NCI-H1092 treated with DMSO at 0.1 percent for 48 hours (cell line): ENCODE data around the gene EIF4E1B.

ENCODE experiments used
- DNase-seq: peaks from one replicate; lab custom pipeline; 2025; lab: John Stamatoyannopoulos, UW

Gene EIF4E1B

GRCh38 chr5:176647030-176647842 is 16.8 kb downstream of the EIF4E1B start, which contains the start of gene TSPAN17:
Gene TSPAN17 (plus strand): TSS chr5:176647484. CDS start chr5:176647616, 132 bp downstream.
- DNase-seq = peak; percentile 90

- peak; percentile 10 for DNase-seq
Measured at GRCh38 chr5:176647843-176648473, 17.5 kb downstream of the EIF4E1B start.

GRCh38 chr5:176648474-176649194 is 18.2 kb downstream of the EIF4E1B start:
- no peak for DNase-seq

GRCh38 chr5:176650354-176650884 is 19.9 kb downstream of the EIF4E1B start:
- no peak for DNase-seq

GRCh38 chr5:176651472-176651980 is 21.1 kb downstream of the EIF4E1B start:
- DNase-seq = no peak

GRCh38 chr5:176652136-176652535 is 21.7 kb downstream of the EIF4E1B start:
- DNase-seq = peak; percentile 54

- DNase-seq = no peak
Measured at GRCh38 chr5:176653401-176654385, 23.2 kb downstream of the EIF4E1B start.

- DNase-seq = no peak
Measured at GRCh38 chr5:176654856-176655255, 24.4 kb downstream of the EIF4E1B start.

- no peak for DNase-seq
Measured at GRCh38 chr5:176656467-176656990, 26.1 kb downstream of the EIF4E1B start.

GRCh38 chr5:176658007-176658599 is 27.6 kb downstream of the EIF4E1B start:
- peak; percentile 20 for DNase-seq

- DNase-seq = no peak
Measured at GRCh38 chr5:176658817-176659511, 28.5 kb downstream of the EIF4E1B start.

- no peak for DNase-seq
Measured at GRCh38 chr5:176659512-176659839, 29.0 kb downstream of the EIF4E1B start.

- no peak for DNase-seq
Measured at GRCh38 chr5:176659860-176660461, 29.5 kb downstream of the EIF4E1B start.

GRCh38 chr5:176660530-176660859 is 30.0 kb downstream of the EIF4E1B start:
- no peak for DNase-seq

- DNase-seq = peak; percentile 69
Measured at GRCh38 chr5:176660860-176661641, 30.6 kb downstream of the EIF4E1B start.

- DNase-seq = no peak
Measured at GRCh38 chr5:176661676-176662075, 31.2 kb downstream of the EIF4E1B start.

GRCh38 chr5:176662371-176663333 is 32.2 kb downstream of the EIF4E1B start:
- no peak for DNase-seq

- DNase-seq = no peak
Measured at GRCh38 chr5:176663566-176663965, 33.1 kb downstream of the EIF4E1B start.
